HEK293T (cell line): Measurements from ENCODE around the gene ADAMTS17.

Experiments
- CTCF ChIA-PET: fragments of 350-600 bp; formaldehyde crosslinking; extraction: SDS; loops from one replicate; lab custom pipeline; 2021; ENCODE audit warnings: antibody characterized with exemption, inconsistent platforms; lab: Yijun Ruan, JAX
- POLR2A ChIA-PET: fragments of 350-600 bp; formaldehyde crosslinking; extraction: SDS; loops from one replicate; lab custom pipeline; 2020; ENCODE audit warnings: antibody characterized with exemption, inconsistent platforms; lab: Yijun Ruan, JAX
- DNase-seq: peaks from one replicate; pipeline ENCODE4 v3.0.0; 2012; ENCODE audit warnings: mixed read lengths; ENCODE audit errors: extremely low spot score
- ARNT ChIP-seq: fragments of 450-650 bp; IDR thresholded peaks from 2 replicates; pipeline ENCODE4 v1.6.1; 2017; ENCODE audit warnings: mild to moderate bottlenecking
- BHLHE40 ChIP-seq: fragments of 450-650 bp; IDR thresholded peaks from 2 replicates; pipeline ENCODE4 v1.6.1; 2016; ENCODE audit warnings: mild to moderate bottlenecking, moderate library complexity, borderline replicate concordance
- CTBP1 ChIP-seq: fragments of 450-650 bp; IDR thresholded peaks from 2 replicates; pipeline ENCODE4 v1.6.1; 2016; ENCODE audit warnings: borderline replicate concordance
- ELF4 ChIP-seq: fragments of 450-650 bp; IDR thresholded peaks from 2 replicates; pipeline ENCODE4 v1.6.1; 2017; ENCODE audit warnings: antibody characterized with exemption
- FOXA1 ChIP-seq: fragments of 450-650 bp; IDR thresholded peaks from 2 replicates; pipeline ENCODE4 v1.6.1; 2016; ENCODE audit warnings: mild to moderate bottlenecking
- FOXK2 ChIP-seq: fragments of 450-650 bp; IDR thresholded peaks from 2 replicates; pipeline ENCODE4 v1.6.1; 2016; ENCODE audit warnings: mild to moderate bottlenecking
- FOXM1 ChIP-seq: fragments of 450-650 bp; IDR thresholded peaks from 2 replicates; pipeline ENCODE4 v1.6.1; 2017; ENCODE audit warnings: mild to moderate bottlenecking, borderline replicate concordance
- HDGF ChIP-seq: fragments of 450-650 bp; IDR thresholded peaks from 2 replicates; pipeline ENCODE4 v1.6.1; 2017; ENCODE audit warnings: antibody characterized with exemption, borderline replicate concordance
- L3MBTL2 ChIP-seq: fragments of 450-650 bp; conservative IDR thresholded peaks from 2 replicates; pipeline ENCODE4 v1.6.1; 2016; ENCODE audit warnings: mild to moderate bottlenecking
- LEF1 ChIP-seq: fragments of 450-650 bp; IDR thresholded peaks from 2 replicates; pipeline ENCODE4 v1.6.1; 2017; ENCODE audit warnings: mild to moderate bottlenecking, borderline replicate concordance
- NFRKB ChIP-seq: fragments of 450-650 bp; IDR thresholded peaks from 2 replicates; pipeline ENCODE4 v1.6.1; 2016; ENCODE audit warnings: mild to moderate bottlenecking, moderate library complexity
- SP1 ChIP-seq: fragments of 450-650 bp; IDR thresholded peaks from 2 replicates; pipeline ENCODE4 v1.6.1; 2017
- SUZ12 ChIP-seq: fragments of 450-650 bp; IDR thresholded peaks from 2 replicates; pipeline ENCODE4 v1.6.1; 2016; ENCODE audit warnings: mild to moderate bottlenecking
- TARDBP ChIP-seq: fragments of 450-650 bp; IDR thresholded peaks from 2 replicates; pipeline ENCODE4 v1.6.1; 2016
- ZNF384 ChIP-seq: fragments of 450-650 bp; IDR thresholded peaks from 2 replicates; pipeline ENCODE4 v1.6.1; 2016
- TF ChIP-seq, protein P1 (sequence below): fragments of 450-650 bp; IDR thresholded peaks from 2 replicates; pipeline ENCODE4 v1.6.1; 2016

The ADAMTS17 gene

GRCh38 chr15:100259266-100259665 is 82.5 kb downstream of the ADAMTS17 start:
- ChIA-PET CTCF (no interaction called here), POLR2A (no interaction called here)
- TF ChIP-seq, protein P1, sequence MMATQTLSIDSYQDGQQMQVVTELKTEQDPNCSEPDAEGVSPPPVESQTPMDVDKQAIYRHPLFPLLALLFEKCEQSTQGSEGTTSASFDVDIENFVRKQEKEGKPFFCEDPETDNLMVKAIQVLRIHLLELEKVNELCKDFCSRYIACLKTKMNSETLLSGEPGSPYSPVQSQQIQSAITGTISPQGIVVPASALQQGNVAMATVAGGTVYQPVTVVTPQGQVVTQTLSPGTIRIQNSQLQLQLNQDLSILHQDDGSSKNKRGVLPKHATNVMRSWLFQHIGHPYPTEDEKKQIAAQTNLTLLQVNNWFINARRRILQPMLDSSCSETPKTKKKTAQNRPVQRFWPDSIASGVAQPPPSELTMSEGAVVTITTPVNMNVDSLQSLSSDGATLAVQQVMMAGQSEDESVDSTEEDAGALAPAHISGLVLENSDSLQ, result no peak
- no peak for TF ChIP-seq FOXM1
- no peak for TF ChIP-seq BHLHE40
- TF ChIP-seq ZNF384, result no peak
- no peak for DNase-seq

DNA sequence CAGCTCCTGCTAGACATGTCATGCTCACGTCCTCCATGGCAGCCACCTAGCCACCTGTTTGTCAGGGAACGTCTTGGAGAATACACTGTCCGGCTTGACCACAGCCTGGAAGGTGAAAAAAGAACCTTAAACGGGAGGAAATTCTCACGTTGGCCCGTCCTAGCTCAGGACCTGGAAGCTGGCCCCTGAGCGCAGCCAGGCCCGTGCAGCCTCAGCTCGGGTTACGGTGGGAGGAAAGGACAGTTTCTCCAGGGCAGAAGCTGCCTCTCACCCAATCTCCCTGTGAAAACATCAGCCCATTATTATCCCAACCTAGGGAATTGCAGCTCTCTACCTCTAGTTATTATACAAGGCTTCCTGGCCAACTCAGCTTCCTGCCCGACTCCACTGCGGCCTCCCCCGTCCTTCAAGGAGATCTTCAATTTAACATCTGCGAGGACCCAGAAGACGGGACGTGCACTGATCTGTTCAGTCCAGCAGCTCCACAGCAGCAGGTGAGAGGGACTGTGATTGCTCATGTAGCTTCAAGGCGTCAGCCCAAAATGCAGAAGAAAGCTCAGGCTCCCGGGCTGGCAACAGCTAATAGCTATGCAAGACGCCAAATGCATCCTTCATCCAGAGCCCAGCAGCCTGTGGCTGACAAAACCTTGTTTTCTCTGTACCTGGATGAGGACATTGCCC is 84.7 kb downstream of the ADAMTS17 start:
- CTCF ChIA-PET, result interaction anchor here (0.6 kb wide), 1 partner anchor 283 kb away, joined by 4 read pairs; no protein-coding TSS in a partner anchor
- TF ChIP-seq FOXK2, result no peak
- no peak for TF ChIP-seq FOXA1
- TF ChIP-seq ZNF384, result no peak
- no peak for TF ChIP-seq ELF4
- TF ChIP-seq, protein P1, result no peak
- no peak for TF ChIP-seq ARNT
- no peak for DNase-seq
- POLR2A ChIA-PET, result no interaction called here

DNA sequence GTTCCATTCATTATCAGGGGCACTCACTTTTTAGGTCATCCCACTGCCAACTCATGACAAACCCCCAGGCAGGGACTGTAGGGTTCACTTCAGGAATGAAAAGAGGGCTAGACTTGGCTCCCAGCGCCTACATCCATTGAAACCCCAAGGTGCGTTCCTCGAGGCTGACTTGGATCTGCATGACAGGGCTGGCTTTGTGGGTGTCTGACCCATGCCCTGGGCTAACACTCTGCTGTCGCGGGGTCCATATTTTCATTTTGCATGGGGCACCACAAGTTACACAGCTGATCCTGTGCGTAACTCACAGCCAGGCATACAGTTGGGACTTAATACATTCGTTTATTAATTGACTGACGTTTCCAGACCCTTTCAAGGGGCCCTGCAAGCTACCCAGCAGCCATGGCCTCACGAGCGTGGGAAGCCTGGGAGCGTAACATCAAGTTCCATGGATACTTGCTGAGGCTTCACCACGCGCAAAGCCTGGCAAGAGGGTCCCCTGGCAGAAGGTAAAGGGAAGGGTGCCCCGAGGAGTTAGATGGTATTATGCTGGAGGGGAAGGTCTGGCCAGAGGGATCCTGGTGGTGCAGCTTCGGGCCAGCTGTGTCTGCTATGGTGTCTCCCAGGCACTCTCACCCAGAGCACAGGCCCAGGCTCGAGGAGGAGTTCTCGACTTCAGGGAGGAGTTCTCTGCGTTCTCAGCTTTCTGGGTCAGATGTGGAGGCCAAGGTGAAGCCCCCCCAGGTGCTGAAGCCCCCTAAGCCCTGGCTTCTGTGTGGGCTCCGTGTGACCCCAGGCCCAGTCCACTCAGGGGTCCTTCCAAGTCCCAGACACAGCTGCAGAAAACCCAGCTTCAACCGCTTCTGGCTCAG is 85.4 kb downstream of the ADAMTS17 start:
- CTCF ChIA-PET, result interaction anchor here (0.6 kb wide), 1 partner anchor 282 kb away, joined by 4 read pairs; no protein-coding TSS in a partner anchor
- TF ChIP-seq LEF1, result no peak
- no peak for TF ChIP-seq SP1
- no peak for TF ChIP-seq CTBP1
- TF ChIP-seq TARDBP, result no peak
- no peak for TF ChIP-seq HDGF
- no peak for TF ChIP-seq BHLHE40
- TF ChIP-seq ARNT, result no peak
- TF ChIP-seq FOXK2, result no peak
- TF ChIP-seq L3MBTL2, result no peak
- no peak for TF ChIP-seq FOXM1
- no peak for TF ChIP-seq FOXA1
- TF ChIP-seq SUZ12, result no peak
- no peak for TF ChIP-seq ELF4
- TF ChIP-seq NFRKB, result no peak
- TF ChIP-seq, protein P1, result no peak
- TF ChIP-seq ZNF384, result no peak
- POLR2A ChIA-PET, result no interaction called here
- no peak for DNase-seq

DNA sequence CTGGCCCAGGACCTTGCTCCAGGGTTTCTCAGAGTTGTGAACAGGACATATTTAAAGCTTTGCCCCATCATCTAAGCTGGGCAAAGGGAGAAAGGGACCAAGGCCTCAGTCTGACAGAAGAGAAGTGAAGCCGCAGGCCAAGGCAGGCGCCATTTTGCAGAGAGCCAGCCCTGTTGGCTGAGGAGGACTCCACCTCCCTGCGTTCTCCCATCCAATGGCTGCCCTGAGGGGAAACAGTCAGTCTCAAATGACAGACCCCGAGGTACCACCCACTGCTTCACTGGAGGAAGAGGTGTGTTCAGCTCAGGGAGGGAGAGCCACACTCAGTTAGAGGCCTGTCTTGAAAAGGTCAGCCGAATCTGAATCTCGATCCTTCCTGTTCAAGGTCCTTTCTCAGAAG is 86.1 kb downstream of the ADAMTS17 start:
- ChIA-PET CTCF (no interaction called here), POLR2A (no interaction called here)
- TF ChIP-seq FOXK2 (no peak), HDGF (no peak)
- no peak for DNase-seq

DNA sequence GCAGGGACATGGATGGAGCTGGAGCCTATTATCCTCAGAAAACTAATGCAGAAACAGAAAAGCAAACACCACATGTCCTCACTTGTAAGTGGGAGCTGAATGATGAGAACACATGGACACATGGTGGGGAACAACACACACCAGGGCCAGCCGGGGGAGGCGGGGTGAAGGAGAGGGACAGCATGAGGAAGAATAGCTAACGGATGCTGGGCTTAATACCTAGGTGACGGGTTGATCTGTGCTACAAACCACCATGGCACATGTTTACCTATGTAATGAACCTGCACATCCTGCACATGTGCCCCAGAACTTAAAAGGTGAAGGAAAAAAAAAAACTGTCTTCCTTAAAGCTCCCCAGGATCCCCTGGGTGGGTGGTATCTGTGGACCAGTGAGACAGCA is 87.1 kb downstream of the ADAMTS17 start:
- TF ChIP-seq, protein P1, result no peak
- TF ChIP-seq BHLHE40 (no peak), CTBP1 (no peak), FOXM1 (no peak), L3MBTL2 (no peak), ELF4 (no peak)
- POLR2A ChIA-PET, result no interaction called here
- no peak for DNase-seq
- CTCF ChIA-PET, result no interaction called here

DNA sequence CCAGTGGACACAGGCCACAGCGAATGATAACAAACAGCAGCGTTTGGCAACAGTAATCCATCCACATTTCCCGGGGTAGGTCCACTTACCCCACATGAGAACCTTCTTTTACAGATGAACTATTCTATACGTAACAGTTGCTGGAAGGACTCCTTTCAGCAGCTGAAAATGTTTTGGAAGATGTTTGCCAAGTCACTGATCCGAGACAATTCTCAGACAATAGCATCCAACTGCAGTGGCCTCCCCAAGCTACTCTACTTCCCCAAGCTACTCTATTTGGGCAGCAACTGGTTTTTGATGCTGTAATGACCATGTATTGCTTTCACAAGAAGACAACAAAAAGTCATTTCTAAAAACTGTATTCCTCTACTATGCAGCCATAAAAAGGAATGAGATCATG is 87.5 kb downstream of the ADAMTS17 start:
- TF ChIP-seq FOXA1 (no peak), FOXK2 (no peak), SP1 (no peak), FOXM1 (no peak), LEF1 (no peak), HDGF (no peak), CTBP1 (no peak), L3MBTL2 (no peak), ARNT (no peak), TARDBP (no peak), SUZ12 (no peak), BHLHE40 (no peak)
- TF ChIP-seq, protein P1, result no peak
- ChIA-PET POLR2A (no interaction called here), CTCF (no interaction called here)
- no peak for DNase-seq
